GM12878 (cell line): Measurements from ENCODE around the gene RHBDD3. TPM values are rescaled to one million over a fixed set of nuclear protein-coding genes. Genes with fewer than 3 reads are reported as not detected.

Experiments
- ATAC-seq: fragments of 200-7000 bp; cut with Tn5 transposase; 3 replicates; pipeline ENCODE4 v1.9.1; 2020; ENCODE audit warnings: mild to moderate bottlenecking, moderate library complexity
- BruUV-seq: library from RNA; stranded (reverse); fragments of 400-500 nt; replicated peaks from 2 replicates; lab custom pipeline; 2021; lab: Mats Ljungman, UMichigan
- CTCF ChIA-PET: fragments of 300-600 bp; sonication (Branson Sonifier 250); formaldehyde crosslinking; extraction: SDS; loops from one replicate; lab custom pipeline; 2021; ENCODE audit warnings: inconsistent platforms; lab: Yijun Ruan, JAX
- POLR2A ChIA-PET: fragments of 350-600 bp; formaldehyde crosslinking; extraction: SDS; loops from one replicate; lab custom pipeline; 2021; ENCODE audit warnings: inconsistent platforms; lab: Charles Lee
- RAD21 ChIA-PET: fragments of 300-600 bp; sonication (Branson Sonifier 250); formaldehyde crosslinking; loops from one replicate; lab custom pipeline; 2023; ENCODE audit warnings: antibody characterized with exemption; ENCODE audit not compliant: unreplicated experiment; lab: Charles Lee
- SMC1A ChIA-PET: fragments of 300-600 bp; sonication (Branson Sonifier 250); formaldehyde crosslinking; loops from one replicate; lab custom pipeline; 2023; ENCODE audit not compliant: unreplicated experiment, uncharacterized antibody; lab: Charles Lee
- DNase-seq: peaks from one replicate; pipeline ENCODE4 v3.0.0-alpha.2; 2011; ENCODE audit warnings: low read depth, low spot score
- FAIRE-seq: peaks from 3 replicates; lab custom pipeline; 2011; peaks lifted over from hg19 to GRCh38; lab: Jason Lieb, UNC
- H2AFZ ChIP-seq: 2 replicates; pipeline ENCODE4 v1.6.0; 2011; ENCODE audit warnings: low read depth, low read length, control low read depth; ENCODE audit not compliant: control insufficient read depth
- H3K27ac ChIP-seq: 2 replicates; pipeline ENCODE4 v1.5.1; 2011; ENCODE audit warnings: control low read depth; ENCODE audit not compliant: control insufficient read depth, insufficient read depth
- H3K27me3 ChIP-seq, 2 experiments: replicated peaks in 1 of 2; 2 replicates each; pipeline versions ENCODE4 v1.6.0 to v1.6.1; 2011; ENCODE audit warnings: low read length in 1 of 2; ENCODE audit not compliant: control insufficient read depth in 2 of 2, insufficient read depth in 2 of 2
- H3K36me3 ChIP-seq, 2 experiments: 2 replicates each; pipeline ENCODE4 v1.5.1; 2011; ENCODE audit warnings: low read length in 1 of 2; ENCODE audit not compliant: control insufficient read depth in 2 of 2, insufficient read depth in 2 of 2
- H3K4me1 ChIP-seq: 2 replicates; pipeline ENCODE4 v1.6.1; 2011; ENCODE audit warnings: mild to moderate bottlenecking, low read length, moderate library complexity, mixed read lengths; ENCODE audit not compliant: control insufficient read depth, insufficient read depth
- H3K4me2 ChIP-seq: 2 replicates; pipeline ENCODE4 v1.6.0; 2011; ENCODE audit warnings: control low read depth; ENCODE audit not compliant: control insufficient read depth, insufficient read depth
- H3K4me3 ChIP-seq: fragments of 200-600 bp; sonication (generic); 2 replicates; pipeline ENCODE4 v1.5.1; 2016
- H3K79me2 ChIP-seq: 2 replicates; pipeline ENCODE4 v1.6.0; 2011; ENCODE audit warnings: low read length; ENCODE audit not compliant: control insufficient read depth, insufficient read depth
- H3K9ac ChIP-seq: 2 replicates; pipeline ENCODE4 v1.8.0; 2011; ENCODE audit warnings: low read length, control low read depth, mixed read lengths; ENCODE audit not compliant: control insufficient read depth, insufficient read depth
- H3K9me3 ChIP-seq: replicated peaks from 3 replicates; pipeline ENCODE4 v1.5.1; 2011; ENCODE audit warnings: mild to moderate bottlenecking, low read length; ENCODE audit not compliant: control insufficient read depth, insufficient read depth
- H4K20me1 ChIP-seq: 2 replicates; pipeline ENCODE4 v1.6.0; 2011; ENCODE audit not compliant: control insufficient read depth, insufficient read depth
- CHD2 ChIP-seq: IDR thresholded peaks from 2 replicates; pipeline ENCODE4 v1.6.1; 2011; ENCODE audit warnings: low read depth, low read length, improper control_type of control experiment, borderline replicate concordance
- E2F8 ChIP-seq: fragments of 450-650 bp; IDR thresholded peaks from 2 replicates; pipeline ENCODE4 v1.6.1; 2018; ENCODE audit warnings: mild to moderate bottlenecking, low read depth, moderate library complexity; ENCODE audit not compliant: partially characterized antibody
- HDGF ChIP-seq: fragments of 450-650 bp; IDR thresholded peaks from 2 replicates; pipeline ENCODE4 v1.6.1; 2016; ENCODE audit warnings: antibody characterized with exemption
- MTA3 ChIP-seq: IDR thresholded peaks from 2 replicates; pipeline ENCODE4 v1.6.1; 2012; ENCODE audit warnings: low read length, inconsistent platforms, borderline replicate concordance
- NFYA ChIP-seq: IDR thresholded peaks from 2 replicates; pipeline ENCODE4 v1.6.1; 2011; ENCODE audit warnings: low read depth, mild to moderate bottlenecking, low read length, improper control_type of control experiment, borderline replicate concordance
- NR2C2 ChIP-seq: IDR thresholded peaks from 2 replicates; pipeline ENCODE4 v1.6.1; 2011; ENCODE audit warnings: borderline replicate concordance, low read depth; ENCODE audit not compliant: control insufficient read depth, insufficient read length
- PAX8 ChIP-seq: fragments of 450-650 bp; IDR thresholded peaks from 2 replicates; pipeline ENCODE4 v1.6.1; 2017; ENCODE audit warnings: mild to moderate bottlenecking, moderate library complexity
- POLR2A ChIP-seq: IDR thresholded peaks from 2 replicates; pipeline ENCODE4 v1.6.1; 2011; ENCODE audit warnings: low read depth, mild to moderate bottlenecking, low read length
- POLR2AphosphoS2 ChIP-seq: IDR thresholded peaks from 2 replicates; pipeline ENCODE4 v1.6.1; 2011; ENCODE audit warnings: low read depth, mild to moderate bottlenecking, low read length, improper control_type of control experiment, moderate library complexity
- POLR2AphosphoS5 ChIP-seq: IDR thresholded peaks from 2 replicates; pipeline ENCODE4 v1.6.1; 2011; ENCODE audit warnings: mild to moderate bottlenecking, low read length, inconsistent platforms
- POU2F2 ChIP-seq: IDR thresholded peaks from 3 replicates; pipeline ENCODE4 v1.6.1; 2011; ENCODE audit warnings: low read depth, mild to moderate bottlenecking, low read length, borderline replicate concordance
- SIX5 ChIP-seq: IDR thresholded peaks from 2 replicates; pipeline ENCODE4 v1.6.1; 2011; ENCODE audit warnings: mild to moderate bottlenecking, low read depth, low read length, moderate library complexity; ENCODE audit not compliant: severe bottlenecking
- SREBF1 ChIP-seq: IDR thresholded peaks from 2 replicates; pipeline ENCODE4 v1.6.1; 2012; ENCODE audit warnings: mild to moderate bottlenecking, low read length
- TARDBP ChIP-seq: IDR thresholded peaks from 2 replicates; pipeline ENCODE4 v1.6.1; 2016; ENCODE audit warnings: borderline replicate concordance
- WGBS: methylation state at CpG from one replicate; pipeline ENCODE4 v1.1.6; 2016; ENCODE audit warnings: low lambda C conversion rate; ENCODE audit not compliant: insufficient replicate concordance, insufficient coverage; ENCODE audit errors: missing lambda C conversion rate; 5-methylcytosine and 5-hydroxymethylcytosine counted together
- in situ Hi-C: fragments of 300-500 bp; cut with MboI; formaldehyde crosslinking; loops from 9 replicates; pipeline ENCODE4 v1.14.3; 2018; ENCODE audit warnings: mixed read lengths
- intact Hi-C: fragments of 100-400 bp; cut with micrococcal nuclease; formaldehyde crosslinking; loops from one replicate; pipeline ENCODE4 v1.14.2; 2022; ENCODE audit not compliant: unreplicated experiment
- polyA plus RNA-seq, 11 experiments: library from polyadenylated mRNA; depleted of rRNA in 4 of 11; unstranded in 6 of 11; stranded (reverse) in 5 of 11; fragments of >200 nt; fragmentation: Nextera tagmentation in 4 of 11; fragmentation: Illumina TruSeq in 1 of 11; extraction: Ambion mirVana in 4 of 11; extraction: Trizol in 1 of 11; gene quantifications; 1 replicate in 1 of 11; 2 replicates in 10 of 11; pipeline versions ENCODE4 v1.2.1 to v1.2.3, GENCODE V29; 2011 to 2016; ENCODE audit warnings: inconsistent platforms in 2 of 11, missing spikeins in 2 of 11, low read depth in 1 of 11
- total RNA-seq, 4 experiments: library from RNA; depleted of rRNA in 3 of 4; stranded (reverse); fragments of >200 nt in 3 of 4; fragmentation: Illumina TruSeq in 1 of 4; extraction: Trizol in 1 of 4; gene quantifications; 2 replicates each; pipeline versions ENCODE4 v1.2.1 to v1.2.3, GENCODE V29; 2013 to 2021
- TF ChIP-seq, protein P1 (sequence below): IDR thresholded peaks from 2 replicates; pipeline ENCODE4 v1.6.1; 2011; ENCODE audit warnings: low read depth, mild to moderate bottlenecking, low read length, moderate library complexity, borderline replicate concordance; ENCODE audit errors: extremely low read depth

RHBDD3 gene
- total and polyA plus RNA-seq, 10 of the 15 experiments (the other 5 are each of a cell fraction or from before 2014, with no cell fraction given): 0.27 to 41.2 (median 20.1) TPM

- FAIRE-seq: no peak
- Histone ChIP-seq H3K9me3 (no peaks in the 10 kb centered on the region), H3K4me3 (no peak overlapping the region), H3K4me1 (no peaks in the 10 kb centered on the region), H4K20me1 (no peaks in the 10 kb centered on the region; the same call in 1 of the 2 replicates), H3K4me2 (no peak overlapping the region), H3K27me3 (no peaks in the 10 kb centered on the region), H3K36me3 (peaks cover 7 to 9% of the 10 kb centered on the region in 2 experiments; a peak in 3 of 4 replicates), H3K27ac (no peak overlapping the region), H3K9ac (no peak overlapping the region), H3K79me2 (peaks cover 33% of the 10 kb centered on the region), H2AFZ (no peak overlapping the region)
- intact Hi-C loops (no loop called here), in situ Hi-C loops (no loop called here)
- peak; percentile 57; the same call in 1 of the 2 replicates for TF ChIP-seq POLR2AphosphoS5
- TF ChIP-seq MTA3: no peak
- no peak for TF ChIP-seq SIX5
- TF ChIP-seq POLR2A: peak; percentile 45
- POLR2A ChIA-PET: no interaction called here
- 97% methylated on average over 14 of the region's 14 CpGs for WGBS
- CTCF ChIA-PET: interaction anchor here (0.7 to 1.3 kb wide), 2 partner anchors 8 to 18 kb away, joined by 3 read pairs; no protein-coding TSS in a partner anchor
- no peak for ATAC-seq
- DNase-seq: no peak
- SMC1A ChIA-PET: no interaction called here
- RAD21 ChIA-PET: no interaction called here
- no TSS peak for BruUV-seq
These were observed 3.9 kb downstream of the RHBDD3 start for GRCh38 chr22:29263791-29264276.

DNA sequence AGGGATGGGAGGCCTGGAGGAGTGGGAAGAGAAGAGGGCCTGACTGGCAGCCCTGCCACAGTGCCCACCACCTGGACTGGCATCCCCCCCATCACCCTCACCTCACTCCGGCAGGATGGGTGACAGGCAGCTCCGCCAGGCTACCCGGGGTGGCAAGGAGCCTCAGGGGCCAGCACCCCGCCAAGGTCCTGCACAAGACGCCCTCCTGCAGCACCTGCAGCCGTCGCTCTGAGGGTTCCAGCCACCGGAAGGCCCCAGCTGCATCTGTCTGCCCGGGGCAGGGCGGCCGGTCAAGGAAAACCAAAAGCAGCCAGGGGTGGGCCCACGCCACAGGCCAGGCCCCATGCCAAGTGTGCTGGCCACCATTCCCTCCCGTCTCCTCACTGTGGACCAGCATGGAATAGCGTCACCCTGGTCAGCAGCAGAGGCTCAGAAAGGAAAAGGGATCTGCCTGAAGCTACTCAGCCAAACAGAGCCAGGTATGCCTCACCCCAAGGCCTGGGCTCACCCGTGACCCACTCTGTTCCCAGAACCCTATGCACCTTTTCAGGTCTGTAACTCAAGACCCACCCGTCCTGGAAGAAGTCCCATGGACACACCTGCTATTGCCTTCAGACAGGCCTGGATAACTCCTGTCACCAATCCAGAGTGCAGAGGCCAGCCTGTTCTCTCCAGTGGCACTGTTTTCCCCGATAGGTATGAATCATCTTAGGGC, 7.0 kb downstream of the RHBDD3 start:
- intact Hi-C loops: no loop called here
- WGBS: 90% methylated on average over 17 of the region's 17 CpGs
- H3K4me2 ChIP-seq: no peak overlapping the region
- peaks cover 7 to 9% of the 10 kb centered on the region in 2 experiments; a peak in 3 of 4 replicates for H3K36me3 ChIP-seq
- no peaks in the 10 kb centered on the region for H4K20me1 ChIP-seq
- no peak overlapping the region for H3K27ac ChIP-seq
- no peak overlapping the region for H2AFZ ChIP-seq
- FAIRE-seq (no peak), ATAC-seq (peak; percentile 4; the same call in 2 of the 3 replicates), DNase-seq (no peak)
- H3K4me1 ChIP-seq: no peaks in the 10 kb centered on the region
- ChIA-PET SMC1A (no interaction called here), RAD21 (no interaction called here), POLR2A (no interaction called here), CTCF (interaction anchor here (2.7 kb wide), 1 partner anchor 15 kb away, joined by 7 read pairs; no protein-coding TSS in a partner anchor)
- no peaks in the 10 kb centered on the region for H3K9me3 ChIP-seq
- peaks cover 2% of the 10 kb centered on the region for H3K79me2 ChIP-seq
- BruUV-seq: no TSS peak
- no peak overlapping the region for H3K4me3 ChIP-seq
- no peaks in the 10 kb centered on the region for H3K27me3 ChIP-seq
- in situ Hi-C loops: no loop called here
- no peak overlapping the region for H3K9ac ChIP-seq
- no peak for TF ChIP-seq POLR2AphosphoS2
- no peak for TF ChIP-seq PAX8
- no peak for TF ChIP-seq CHD2
- no peak for TF ChIP-seq NFYA
- TF ChIP-seq POU2F2: no peak
- no peak for TF ChIP-seq TARDBP
- no peak for TF ChIP-seq NR2C2
- no peak for TF ChIP-seq HDGF
- TF ChIP-seq, protein P1, sequence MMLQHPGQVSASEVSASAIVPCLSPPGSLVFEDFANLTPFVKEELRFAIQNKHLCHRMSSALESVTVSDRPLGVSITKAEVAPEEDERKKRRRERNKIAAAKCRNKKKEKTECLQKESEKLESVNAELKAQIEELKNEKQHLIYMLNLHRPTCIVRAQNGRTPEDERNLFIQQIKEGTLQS: no peak
- TF ChIP-seq SREBF1: no peak
- no peak for TF ChIP-seq E2F8
